ENCODE results near the gene UMODL1. TPM values are rescaled to one million over a fixed set of nuclear protein-coding genes. Genes with fewer than 3 reads are reported as not detected.

Gene UMODL1
- total and polyA plus RNA-seq, 10 of the 15 experiments (the other 5 are each of a cell fraction or from before 2014, with no cell fraction given), result 0.01 to 0.11 (median 0.03) TPM; not detected in 5

DNA sequence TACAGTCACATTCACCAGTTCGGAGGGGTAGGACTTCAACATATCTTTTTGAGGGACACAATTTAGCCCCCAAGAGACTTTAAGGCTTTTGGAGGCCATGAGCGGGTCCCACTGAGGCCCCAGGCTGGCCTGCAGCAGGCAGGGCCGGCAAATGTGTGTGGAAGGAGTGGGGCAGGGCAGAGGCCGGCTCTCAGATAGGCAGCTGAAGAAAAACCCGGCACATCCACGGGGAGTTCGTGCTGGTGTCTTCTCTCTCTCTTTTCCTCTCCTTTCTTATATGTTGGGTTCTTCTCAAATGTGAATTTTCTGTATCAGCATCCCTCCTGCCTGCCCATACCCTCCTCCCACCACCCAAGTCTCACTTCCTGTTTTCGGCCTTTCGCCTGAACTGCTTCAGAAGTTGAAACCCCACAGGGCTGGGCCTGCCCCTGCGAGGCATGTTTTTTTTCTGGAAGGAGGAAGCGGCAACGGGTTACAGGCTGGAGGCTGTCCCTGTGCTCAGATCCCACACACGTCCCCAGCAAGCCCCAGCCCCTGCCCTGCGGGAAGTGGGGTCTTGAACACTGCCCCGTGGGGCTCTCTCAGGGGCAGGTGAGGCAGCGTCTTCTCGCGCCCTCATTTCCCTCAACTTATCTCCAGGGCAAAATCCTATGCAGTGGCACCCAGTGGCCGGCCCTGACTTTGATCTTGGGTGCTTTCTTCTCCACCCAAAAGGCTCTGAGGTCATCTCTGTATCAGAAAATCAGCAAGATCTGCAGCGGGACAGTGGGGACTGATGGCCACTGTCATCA is 9.7 kb upstream of the UMODL1 start:
- Histone ChIP-seq H2AFZ (ENCODE audit: control insufficient read depth, low read depth, low read length) (no peak overlapping the region), H3K4me2 (ENCODE audit: control insufficient read depth, insufficient read depth) (peak overlapping the region; percentile 98)
- no peak for TF ChIP-seq RAD21 (IDR thresholded peaks at IDR 0.05; ENCODE audit: insufficient read depth, low read depth, low read length)
- peak; percentile 23; the same call in 1 of the 2 replicates for TF ChIP-seq BMI1 (IDR thresholded peaks at IDR 0.05; ENCODE audit: borderline replicate concordance)
- TF ChIP-seq, protein P1, sequence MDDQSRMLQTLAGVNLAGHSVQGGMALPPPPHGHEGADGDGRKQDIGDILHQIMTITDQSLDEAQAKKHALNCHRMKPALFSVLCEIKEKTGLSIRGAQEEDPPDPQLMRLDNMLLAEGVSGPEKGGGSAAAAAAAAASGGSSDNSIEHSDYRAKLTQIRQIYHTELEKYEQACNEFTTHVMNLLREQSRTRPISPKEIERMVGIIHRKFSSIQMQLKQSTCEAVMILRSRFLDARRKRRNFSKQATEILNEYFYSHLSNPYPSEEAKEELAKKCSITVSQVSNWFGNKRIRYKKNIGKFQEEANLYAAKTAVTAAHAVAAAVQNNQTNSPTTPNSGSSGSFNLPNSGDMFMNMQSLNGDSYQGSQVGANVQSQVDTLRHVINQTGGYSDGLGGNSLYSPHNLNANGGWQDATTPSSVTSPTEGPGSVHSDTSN (IDR thresholded peaks at IDR 0.05; ENCODE audit: insufficient replicate concordance, low read depth, low read length), result no peak
- no peak for TF ChIP-seq NFXL1 (IDR thresholded peaks at IDR 0.05; ENCODE audit: borderline replicate concordance)
- no peak for TF ChIP-seq SMAD1 (IDR thresholded peaks at IDR 0.05; ENCODE audit: low read depth, partially characterized antibody)
- no peak for TF ChIP-seq EGR1 (IDR thresholded peaks at IDR 0.05; ENCODE audit: borderline replicate concordance in 1 of 2, low read depth in 2 of 2, low read length in 2 of 2)
- TF ChIP-seq RUNX3 (IDR thresholded peaks at IDR 0.05; ENCODE audit: low read length), result peak; percentile 59; the same call in 1 of the 2 replicates
- no peak for TF ChIP-seq TARDBP (IDR thresholded peaks at IDR 0.05; ENCODE audit: borderline replicate concordance)
- no peak for TF ChIP-seq SIN3A (IDR thresholded peaks at IDR 0.05; ENCODE audit: low read depth, low read length)
- no peak for TF ChIP-seq SMAD5 (IDR thresholded peaks at IDR 0.05; ENCODE audit: low read depth)
- peak; percentile 26; the same call in 1 of the 2 replicates for TF ChIP-seq ZNF217 (IDR thresholded peaks at IDR 0.05)
- TF ChIP-seq BACH1 (IDR thresholded peaks at IDR 0.05; ENCODE audit: borderline replicate concordance), result peak; percentile 59; the same call in 1 of the 2 replicates
- TF ChIP-seq FOXK2 (IDR thresholded peaks at IDR 0.05), result no peak
- no peak for TF ChIP-seq RELA (IDR thresholded peaks at IDR 0.05; ENCODE audit: borderline replicate concordance, partially characterized antibody)
- TF ChIP-seq EED (IDR thresholded peaks at IDR 0.05; ENCODE audit: low read depth), result peak; percentile 90
- TF ChIP-seq CREB1 (IDR thresholded peaks at IDR 0.05; ENCODE audit: low read depth), result no peak
- no peak for TF ChIP-seq CHD4 (IDR thresholded peaks at IDR 0.05)
- TF ChIP-seq NBN (IDR thresholded peaks at IDR 0.05), result peak; percentile 65; the same call in 1 of the 2 replicates
- no peak for TF ChIP-seq YBX1 (IDR thresholded peaks at IDR 0.05)
- TF ChIP-seq TCF7 (IDR thresholded peaks at IDR 0.05; ENCODE audit: borderline replicate concordance), result no peak
- no peak for TF ChIP-seq CEBPB (IDR thresholded peaks at IDR 0.05; ENCODE audit: borderline replicate concordance in 1 of 2, low read depth in 2 of 2, low read length in 2 of 2)
- TF ChIP-seq PKNOX1 (IDR thresholded peaks at IDR 0.05), result peak; percentile 12; the same call in 1 of the 2 replicates

More for the DNA sequence above, 9.7 kb upstream of the UMODL1 start:
- Histone ChIP-seq H3K9ac (ENCODE audit: control insufficient read depth, insufficient read depth, low read length) (peak overlapping the region; percentile 72; the same call in 1 of the 2 replicates), H3K36me3 (ENCODE audit: control insufficient read depth in 2 of 2, insufficient read depth in 2 of 2, low read length in 1 of 2) (no peaks in the 10 kb centered on the region), H3K27me3 (replicated peaks in 1 of 2; ENCODE audit: control insufficient read depth in 2 of 2, insufficient read depth in 2 of 2, low read length in 1 of 2) (no peaks in the 10 kb centered on the region), H3K4me1 (ENCODE audit: control insufficient read depth, insufficient read depth, low read length) (peaks cover 52% of the 10 kb centered on the region), H3K27ac (ENCODE audit: control insufficient read depth, insufficient read depth) (peak overlapping the region; percentile 93), H3K9me3 (replicated peaks; ENCODE audit: control insufficient read depth, insufficient read depth, low read length) (no peaks in the 10 kb centered on the region), H4K20me1 (ENCODE audit: control insufficient read depth, insufficient read depth) (no peaks in the 10 kb centered on the region), H3K79me2 (ENCODE audit: control insufficient read depth, insufficient read depth, low read length) (no peaks in the 10 kb centered on the region), H3K4me3 (peak overlapping the region; percentile 8; the same call in 1 of the 2 replicates)
- SMC1A ChIA-PET (ENCODE audit: uncharacterized antibody, unreplicated experiment), result no interaction called here
- POLR2A ChIA-PET, result interaction anchor here (2.0 kb wide), 1 partner anchor 17 kb away, joined by 5 read pairs; no protein-coding TSS in a partner anchor
- WGBS (ENCODE audit: insufficient coverage, insufficient replicate concordance, low lambda C conversion rate, missing lambda C conversion rate), result 8% methylated on average over 19 of the region's 20 CpGs
- RAD21 ChIA-PET (ENCODE audit: unreplicated experiment), result interaction anchor here (1.3 kb wide), 1 partner anchor 135 kb away, joined by 4 read pairs; no protein-coding TSS in a partner anchor
- intact Hi-C loops (cut with micrococcal nuclease; ENCODE audit: unreplicated experiment) (loop anchor here (5.0 kb wide), 3 partner anchors 49 to 134 kb away; partner anchors contain the start of genes C2CD2 and ZBTB21), in situ Hi-C loops (cut with MboI) (no loop called here)
- peak; percentile 81 for DNase-seq (ENCODE audit: low read depth, low spot score)
- CTCF ChIA-PET, result no interaction called here
- ATAC-seq, result peak; percentile 72
- no TSS peak for BruUV-seq (replicated peaks)
- peak; percentile 80 for FAIRE-seq

All from GM12878 (cell line).